ENCODE data around the gene ADGRG3. TPM values are rescaled to one million over a fixed set of nuclear protein-coding genes. Genes with fewer than 3 reads are reported as not detected.

The ADGRG3 gene
- total and polyA plus RNA-seq, 10 of the 15 experiments (the other 5 are each of a cell fraction or from before 2014, with no cell fraction given): 0.10 to 0.11 (median 0.10) TPM; not detected in 7

GRCh38 chr16:57706717-57707116 lies 38.6 kb downstream of the ADGRG3 start:
- BruUV-seq (replicated peaks): no TSS peak
- in situ Hi-C loops (cut with MboI): no loop called here
- RAD21 ChIA-PET (ENCODE audit: unreplicated experiment): no interaction called here

More at GRCh38 chr16:57706717-57707116, 38.6 kb downstream of the ADGRG3 start:
- no peaks in the 10 kb centered on the region for H3K4me1 ChIP-seq (ENCODE audit: control insufficient read depth, insufficient read depth, low read length)
- H3K79me2 ChIP-seq (ENCODE audit: control insufficient read depth, insufficient read depth, low read length): no peaks in the 10 kb centered on the region
- H3K4me3 ChIP-seq: no peak overlapping the region
- no peaks in the 10 kb centered on the region for H3K36me3 ChIP-seq (ENCODE audit: control insufficient read depth in 2 of 2, insufficient read depth in 2 of 2, low read length in 1 of 2)
- ChIA-PET SMC1A (ENCODE audit: uncharacterized antibody, unreplicated experiment) (no interaction called here), POLR2A (no interaction called here), CTCF (no interaction called here)
- H3K27ac ChIP-seq (ENCODE audit: control insufficient read depth, insufficient read depth): no peak overlapping the region
- TF ChIP-seq BRCA1 (IDR thresholded peaks at IDR 0.05; ENCODE audit: low read depth, low read length) (no peak), ZBED1 (IDR thresholded peaks at IDR 0.05; ENCODE audit: borderline replicate concordance) (no peak), KAT2A (conservative IDR thresholded peaks at IDR 0.05; ENCODE audit: control insufficient read depth, low read depth, low read length) (no peak), SRF (IDR thresholded peaks at IDR 0.05; ENCODE audit: low read depth in 2 of 2, low read length in 2 of 2) (no peak), CBX3 (IDR thresholded peaks at IDR 0.05; ENCODE audit: borderline replicate concordance, low read depth) (no peak), NR2C1 (IDR thresholded peaks at IDR 0.05) (no peak), HSF1 (IDR thresholded peaks at IDR 0.05; ENCODE audit: low read depth, low read length) (no peak), CTCF (IDR thresholded peaks at IDR 0.05 in 2 of 3, conservative IDR thresholded peaks at IDR 0.05 in 1 of 3; ENCODE audit: control insufficient read depth in 2 of 3, extremely low read depth in 1 of 3, insufficient read depth in 1 of 3, low read depth in 3 of 3, low read length in 3 of 3) (no peak), RAD21 (IDR thresholded peaks at IDR 0.05; ENCODE audit: insufficient read depth, low read depth, low read length) (no peak), SUZ12 (IDR thresholded peaks at IDR 0.05; ENCODE audit: unreplicated experiment) (no peak), MEF2A (IDR thresholded peaks at IDR 0.05; ENCODE audit: insufficient read depth, low read depth, low read length) (no peak)
- TF ChIP-seq, protein P1, sequence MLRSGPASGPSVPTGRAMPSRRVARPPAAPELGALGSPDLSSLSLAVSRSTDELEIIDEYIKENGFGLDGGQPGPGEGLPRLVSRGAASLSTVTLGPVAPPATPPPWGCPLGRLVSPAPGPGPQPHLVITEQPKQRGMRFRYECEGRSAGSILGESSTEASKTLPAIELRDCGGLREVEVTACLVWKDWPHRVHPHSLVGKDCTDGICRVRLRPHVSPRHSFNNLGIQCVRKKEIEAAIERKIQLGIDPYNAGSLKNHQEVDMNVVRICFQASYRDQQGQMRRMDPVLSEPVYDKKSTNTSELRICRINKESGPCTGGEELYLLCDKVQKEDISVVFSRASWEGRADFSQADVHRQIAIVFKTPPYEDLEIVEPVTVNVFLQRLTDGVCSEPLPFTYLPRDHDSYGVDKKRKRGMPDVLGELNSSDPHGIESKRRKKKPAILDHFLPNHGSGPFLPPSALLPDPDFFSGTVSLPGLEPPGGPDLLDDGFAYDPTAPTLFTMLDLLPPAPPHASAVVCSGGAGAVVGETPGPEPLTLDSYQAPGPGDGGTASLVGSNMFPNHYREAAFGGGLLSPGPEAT (IDR thresholded peaks at IDR 0.05; ENCODE audit: low read depth): no peak
- TF ChIP-seq, protein P2, sequence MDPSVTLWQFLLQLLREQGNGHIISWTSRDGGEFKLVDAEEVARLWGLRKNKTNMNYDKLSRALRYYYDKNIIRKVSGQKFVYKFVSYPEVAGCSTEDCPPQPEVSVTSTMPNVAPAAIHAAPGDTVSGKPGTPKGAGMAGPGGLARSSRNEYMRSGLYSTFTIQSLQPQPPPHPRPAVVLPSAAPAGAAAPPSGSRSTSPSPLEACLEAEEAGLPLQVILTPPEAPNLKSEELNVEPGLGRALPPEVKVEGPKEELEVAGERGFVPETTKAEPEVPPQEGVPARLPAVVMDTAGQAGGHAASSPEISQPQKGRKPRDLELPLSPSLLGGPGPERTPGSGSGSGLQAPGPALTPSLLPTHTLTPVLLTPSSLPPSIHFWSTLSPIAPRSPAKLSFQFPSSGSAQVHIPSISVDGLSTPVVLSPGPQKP (IDR thresholded peaks at IDR 0.05; ENCODE audit: low read depth, low read length): no peak
- no peaks in the 10 kb centered on the region for H3K27me3 ChIP-seq (replicated peaks in 1 of 2; ENCODE audit: control insufficient read depth in 2 of 2, insufficient read depth in 2 of 2, low read length in 1 of 2)
- intact Hi-C loops (cut with micrococcal nuclease; ENCODE audit: unreplicated experiment): no loop called here
- no peak for ATAC-seq
- no peaks in the 10 kb centered on the region for H4K20me1 ChIP-seq (ENCODE audit: control insufficient read depth, insufficient read depth)
- WGBS (ENCODE audit: insufficient coverage, insufficient replicate concordance, low lambda C conversion rate, missing lambda C conversion rate): no CpG with 5 or more reads among the region's 1 CpG
- H3K4me2 ChIP-seq (ENCODE audit: control insufficient read depth, insufficient read depth): no peak overlapping the region
- no peaks in the 10 kb centered on the region for H3K9me3 ChIP-seq (replicated peaks; ENCODE audit: control insufficient read depth, insufficient read depth, low read length)
- no peak for FAIRE-seq
- DNase-seq (ENCODE audit: low read depth, low spot score): no peak
- H3K9ac ChIP-seq (ENCODE audit: control insufficient read depth, insufficient read depth, low read length): no peak overlapping the region
- H2AFZ ChIP-seq (ENCODE audit: control insufficient read depth, low read depth, low read length): no peak overlapping the region
